NCI-H1105 (cell line): ENCODE results near the gene LY9.

Experiments used
- DNase-seq: peaks from one replicate; lab custom pipeline; 2025; lab: John Stamatoyannopoulos, UW

The LY9 gene

DNA sequence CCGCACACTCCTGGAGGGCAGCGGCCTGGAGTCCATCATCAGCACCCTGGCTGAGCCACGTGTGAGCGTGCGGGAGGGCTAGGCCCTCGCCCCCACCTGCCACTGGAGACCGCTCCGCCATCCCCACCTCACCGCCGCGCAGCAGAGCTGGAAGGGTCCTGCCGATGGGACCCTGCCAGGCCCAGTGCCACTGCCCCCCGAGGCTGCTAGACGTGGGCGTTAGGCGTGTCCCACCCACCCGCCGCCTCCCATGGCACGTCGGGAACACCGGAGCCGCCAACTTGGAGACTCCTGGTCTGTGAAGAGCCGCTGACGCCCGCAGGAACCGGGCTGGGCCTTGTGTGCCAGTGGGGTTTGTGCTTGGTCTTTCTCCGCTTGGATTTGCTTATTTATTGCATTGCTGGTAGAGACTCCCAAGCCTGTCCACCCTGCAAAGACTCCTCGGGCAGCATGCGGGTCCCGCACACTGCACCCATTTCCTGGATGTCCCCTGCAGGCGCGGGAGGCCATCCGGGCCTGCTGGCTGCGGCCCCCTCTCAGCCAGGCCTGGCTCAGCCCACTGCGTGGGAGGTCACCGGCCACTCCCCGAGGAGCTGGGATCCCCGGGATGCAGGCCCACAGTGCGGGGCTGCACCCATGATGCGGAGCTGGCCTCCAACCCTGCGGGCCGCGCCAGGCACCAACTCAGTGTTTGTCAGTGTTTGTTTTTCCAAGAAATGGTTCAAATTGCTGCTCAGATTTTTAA, 6.0 kb downstream of the LY9 start:
- no peak for DNase-seq

DNA sequence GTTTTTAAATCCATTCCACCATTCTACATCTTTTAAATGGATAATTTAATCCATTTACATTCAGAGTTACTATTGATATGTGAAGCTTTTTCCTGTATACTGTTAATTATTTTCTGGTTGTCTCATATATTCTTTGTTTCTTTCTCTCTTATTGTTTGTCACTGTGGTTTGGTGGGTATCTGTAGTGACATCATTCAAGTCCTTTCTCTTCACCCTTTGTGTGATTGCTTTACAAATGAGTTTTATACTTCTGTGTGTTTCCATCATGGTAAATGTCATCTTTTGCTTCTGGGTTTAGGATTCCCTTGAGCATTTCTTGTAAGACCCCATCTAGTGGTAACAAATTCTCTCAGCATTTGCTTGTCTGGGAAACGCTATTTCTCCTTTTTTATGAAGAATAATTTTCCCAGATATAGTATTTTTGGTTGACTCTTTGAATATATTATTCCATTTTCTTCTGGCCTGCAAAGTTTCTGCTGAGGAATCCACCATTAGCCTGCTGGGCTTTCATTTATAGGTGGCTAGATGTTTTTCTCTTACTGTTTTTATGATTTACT, 10.2 kb downstream of the LY9 start:
- DNase-seq = no peak

DNA sequence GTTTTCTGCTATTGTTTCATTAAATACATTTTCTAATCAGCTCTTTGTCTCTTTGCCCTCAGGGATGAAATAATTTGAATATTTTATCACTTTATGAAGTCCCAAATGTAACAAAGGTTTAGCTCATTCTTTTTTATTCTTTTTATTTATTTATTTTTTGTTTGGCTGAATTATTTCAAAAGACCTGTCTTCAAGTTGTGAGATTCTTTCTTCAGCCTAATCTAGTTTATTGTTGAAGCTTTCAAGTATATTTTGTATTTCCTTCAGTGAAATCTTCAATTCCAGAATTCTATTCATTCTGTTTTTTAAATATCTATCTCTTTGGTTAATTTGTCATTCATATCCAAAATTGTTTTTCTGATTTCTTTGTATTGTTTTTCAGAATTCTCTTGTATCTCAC, 10.8 kb downstream of the LY9 start:
- DNase-seq = no peak

DNA sequence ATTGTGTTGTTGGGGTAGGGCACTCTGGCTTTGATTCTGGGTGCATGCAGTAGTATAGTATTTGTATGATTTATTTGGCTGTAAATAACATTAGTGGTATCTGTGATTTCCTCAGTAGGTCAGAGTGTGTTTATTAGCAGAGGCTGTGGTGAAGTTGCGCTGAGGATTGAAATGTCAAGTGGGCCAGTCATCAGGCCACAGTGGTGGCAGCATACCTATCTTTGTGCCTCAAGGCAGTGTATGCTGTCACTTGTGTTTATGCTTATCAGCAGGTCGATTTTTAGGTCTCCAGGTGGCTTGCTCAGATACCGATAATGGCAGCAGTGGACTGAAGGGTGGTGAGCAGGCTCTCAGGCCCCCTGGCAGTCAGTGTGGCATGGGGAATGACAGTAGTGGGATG, 11.3 kb downstream of the LY9 start:
- no peak for DNase-seq

- no peak for DNase-seq
Observed at GRCh38 chr1:160807738-160808137, 11.8 kb downstream of the LY9 start.

DNA sequence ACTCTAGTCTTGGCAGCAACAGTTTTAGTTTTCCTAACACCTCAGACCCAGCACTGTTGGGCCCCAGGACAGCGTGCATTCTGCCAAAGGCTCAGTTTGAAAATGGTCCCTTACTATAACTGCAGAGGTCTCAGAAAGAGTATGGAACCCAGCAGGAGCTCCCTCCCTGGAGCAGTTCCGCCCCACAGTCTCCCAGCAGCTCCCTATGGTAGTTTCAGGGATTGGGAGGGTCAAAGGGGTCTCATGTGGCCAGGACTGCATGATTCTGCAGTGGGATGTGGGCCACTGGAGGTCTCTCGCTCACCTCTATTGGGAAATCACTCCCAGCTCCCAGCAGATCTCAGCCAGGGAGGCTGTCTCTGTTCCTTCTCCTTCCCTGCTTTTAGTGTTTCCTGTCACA, 12.3 kb downstream of the LY9 start:
- no peak for DNase-seq

DNA sequence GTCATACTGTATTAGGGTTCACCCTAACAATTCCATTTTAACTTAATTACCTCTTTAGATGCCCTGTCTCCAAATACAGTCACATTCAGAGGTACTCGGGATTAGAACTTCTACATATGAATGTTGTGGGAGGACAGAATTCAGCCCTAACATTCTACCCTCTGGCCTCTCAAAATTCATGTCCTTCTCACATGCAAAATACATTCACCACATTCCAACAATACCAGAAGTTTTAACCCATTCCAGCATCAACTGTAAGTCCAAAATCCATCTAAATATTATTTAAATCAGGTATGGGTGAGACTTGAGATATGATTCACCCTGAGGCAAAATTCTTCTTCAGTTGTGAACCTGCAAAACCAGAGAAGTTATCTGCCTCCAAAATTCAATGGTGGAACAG, 14.5 kb downstream of the LY9 start:
- DNase-seq = no peak

DNA sequence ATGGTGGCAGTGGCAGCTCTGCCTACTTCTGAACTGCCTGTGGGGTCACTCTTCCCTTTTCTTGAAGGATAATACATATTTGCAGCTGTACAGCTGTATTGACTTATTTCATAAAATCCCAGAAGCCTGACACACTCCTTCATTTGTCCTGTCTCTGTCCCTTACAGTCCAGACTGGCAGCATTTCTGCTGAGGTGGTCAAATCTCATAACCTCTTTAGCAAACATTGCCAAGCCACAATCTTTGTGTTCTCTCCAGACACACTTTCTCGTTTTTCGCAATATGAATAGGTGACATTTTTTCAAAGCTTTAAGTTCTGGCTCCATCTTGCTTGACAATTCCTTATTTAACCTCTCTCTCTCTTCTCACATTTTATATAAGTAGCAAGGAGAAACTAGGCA, 15.2 kb downstream of the LY9 start:
- DNase-seq = no peak

DNA sequence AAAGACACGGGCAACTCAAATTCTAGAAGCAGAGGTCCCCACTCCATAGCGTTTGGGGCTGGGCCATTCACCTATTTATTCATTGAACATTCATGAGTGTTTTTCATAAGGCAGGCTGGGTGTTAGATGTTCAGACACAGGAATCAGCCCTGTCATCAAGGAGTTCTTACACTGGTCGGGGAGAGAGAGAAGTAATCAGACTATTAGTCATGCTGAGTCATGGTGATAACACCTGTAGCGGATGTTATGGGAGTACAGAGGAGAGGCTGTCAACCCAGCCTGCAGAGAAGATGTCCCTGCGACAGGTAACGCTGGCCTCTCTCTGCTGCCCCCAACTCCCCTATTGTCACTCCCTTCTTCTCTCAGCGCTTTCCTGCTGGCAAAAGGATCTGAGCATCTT, 17.2 kb downstream of the LY9 start:
- no peak for DNase-seq

- no peak for DNase-seq
Observed at GRCh38 chr1:160814316-160814715, 18.3 kb downstream of the LY9 start.

GRCh38 chr1:160814856-160815255, 18.9 kb downstream of the LY9 start:
- DNase-seq = no peak

DNA sequence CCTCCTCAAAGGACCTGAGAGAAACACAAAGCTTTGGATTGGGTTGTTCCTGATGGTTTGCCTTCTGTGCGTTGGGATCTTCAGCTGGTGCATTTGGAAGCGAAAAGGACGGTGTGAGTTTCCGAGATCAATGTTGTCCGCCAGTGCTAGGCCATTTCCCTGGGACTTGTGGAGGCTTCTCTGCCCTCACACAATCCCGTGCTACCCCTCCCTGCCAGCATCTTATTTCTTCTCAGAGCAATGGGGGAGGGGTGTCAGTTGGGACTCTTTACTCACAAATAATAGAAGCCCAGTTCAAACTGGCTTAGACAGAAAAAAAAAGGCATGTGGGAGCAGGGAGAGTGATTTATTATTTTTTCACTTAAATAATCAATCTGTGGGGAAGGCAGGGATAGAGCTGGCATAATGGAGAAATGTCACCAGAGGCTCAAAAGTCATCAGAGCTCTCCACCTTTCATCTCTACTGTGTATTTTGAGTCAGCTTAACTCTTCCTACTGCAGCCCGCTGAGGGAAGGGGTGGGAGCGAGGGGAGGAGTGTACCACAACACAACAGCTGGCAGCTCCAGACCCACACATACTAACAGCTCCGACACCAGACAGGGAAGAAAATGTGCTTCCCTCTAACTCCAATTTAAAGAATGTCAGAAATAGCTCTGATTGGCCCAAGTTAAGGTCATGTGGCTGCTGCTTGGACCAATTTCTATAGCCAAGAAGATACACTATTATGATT, 22.4 kb downstream of the LY9 start:
- DNase-seq = no peak

DNA sequence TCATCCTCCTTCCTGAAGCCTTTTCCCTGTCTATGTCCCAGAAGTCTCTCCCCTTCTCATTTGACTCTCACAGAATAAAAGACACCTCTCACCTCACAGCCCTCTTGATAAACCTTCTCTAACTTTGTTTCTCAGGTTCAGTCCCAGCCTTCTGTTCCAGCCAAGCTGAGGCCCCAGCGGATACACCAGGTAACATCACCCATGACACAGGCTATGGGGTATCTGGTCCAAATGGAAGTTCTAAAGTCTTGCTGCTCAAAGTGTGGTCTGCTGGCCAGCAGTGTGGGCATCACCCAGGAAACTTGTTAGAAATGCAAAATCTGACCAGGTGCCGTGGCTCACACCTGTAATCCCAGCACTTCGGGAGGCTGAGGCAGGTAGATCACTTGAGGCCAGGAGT, 23.2 kb downstream of the LY9 start:
- DNase-seq = no peak

DNA sequence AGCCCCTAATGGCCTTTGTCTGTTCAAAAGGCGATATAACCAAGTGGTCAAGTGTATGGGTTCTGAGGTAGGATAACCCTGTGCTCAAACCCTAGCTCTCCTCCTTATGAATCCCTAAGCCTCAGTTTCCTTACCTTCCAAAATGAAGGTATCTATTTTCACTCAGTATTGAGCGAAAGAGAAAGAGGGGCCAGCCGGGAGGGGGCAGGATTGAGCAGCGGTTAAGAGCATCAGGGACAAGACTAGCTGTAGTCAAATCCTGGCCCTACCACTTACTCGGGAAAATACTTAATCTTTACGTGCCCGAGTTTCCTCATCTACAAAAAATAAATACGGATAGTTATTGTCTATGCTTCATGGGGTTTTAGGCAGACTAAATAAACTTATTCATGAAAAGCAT, 25.7 kb downstream of the LY9 start:
- DNase-seq = no peak

DNA sequence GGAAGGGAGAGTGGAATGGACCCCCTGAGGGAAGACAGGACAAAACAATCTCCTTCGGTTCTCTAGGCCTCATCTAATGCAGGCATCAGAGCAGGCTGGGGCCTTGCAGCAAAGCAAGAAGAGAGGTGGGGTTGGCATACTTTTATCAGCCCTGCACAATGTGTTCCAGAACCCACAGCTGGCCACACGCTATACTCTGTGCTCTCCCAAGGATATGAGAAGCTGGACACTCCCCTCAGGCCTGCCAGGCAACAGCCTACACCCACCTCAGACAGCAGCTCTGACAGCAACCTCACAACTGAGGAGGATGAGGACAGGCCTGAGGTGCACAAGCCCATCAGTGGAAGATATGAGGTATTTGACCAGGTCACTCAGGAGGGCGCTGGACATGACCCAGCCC, 27.3 kb downstream of the LY9 start:
- no peak for DNase-seq

- no peak for DNase-seq
Observed at GRCh38 chr1:160826546-160826945, 30.6 kb downstream of the LY9 start.

GRCh38 chr1:160827418-160827817, 31.4 kb downstream of the LY9 start:
- no peak for DNase-seq

DNA sequence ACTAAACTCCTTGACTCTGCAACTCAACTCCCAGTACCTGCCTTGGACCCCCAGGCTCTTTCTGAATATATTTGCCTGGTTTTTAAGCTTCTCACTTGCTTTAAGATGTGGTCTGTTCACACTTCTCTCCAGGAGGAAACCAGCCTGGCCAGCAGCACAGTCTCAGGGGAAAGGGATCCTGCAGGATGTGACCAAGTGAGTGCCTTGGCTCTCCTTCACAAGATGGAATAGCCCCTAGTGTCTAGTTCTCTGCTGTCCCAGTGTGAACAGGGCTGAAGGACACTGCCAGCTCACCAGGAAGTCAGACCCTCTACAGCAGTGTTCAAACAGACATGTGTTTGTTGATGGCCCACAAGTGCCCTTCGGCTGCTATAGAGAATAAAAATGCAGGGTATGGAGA, 33.8 kb downstream of the LY9 start:
- DNase-seq = no peak

- DNase-seq = peak; percentile 15
Observed at GRCh38 chr1:160830321-160831153, 34.6 kb downstream of the LY9 start.

DNA sequence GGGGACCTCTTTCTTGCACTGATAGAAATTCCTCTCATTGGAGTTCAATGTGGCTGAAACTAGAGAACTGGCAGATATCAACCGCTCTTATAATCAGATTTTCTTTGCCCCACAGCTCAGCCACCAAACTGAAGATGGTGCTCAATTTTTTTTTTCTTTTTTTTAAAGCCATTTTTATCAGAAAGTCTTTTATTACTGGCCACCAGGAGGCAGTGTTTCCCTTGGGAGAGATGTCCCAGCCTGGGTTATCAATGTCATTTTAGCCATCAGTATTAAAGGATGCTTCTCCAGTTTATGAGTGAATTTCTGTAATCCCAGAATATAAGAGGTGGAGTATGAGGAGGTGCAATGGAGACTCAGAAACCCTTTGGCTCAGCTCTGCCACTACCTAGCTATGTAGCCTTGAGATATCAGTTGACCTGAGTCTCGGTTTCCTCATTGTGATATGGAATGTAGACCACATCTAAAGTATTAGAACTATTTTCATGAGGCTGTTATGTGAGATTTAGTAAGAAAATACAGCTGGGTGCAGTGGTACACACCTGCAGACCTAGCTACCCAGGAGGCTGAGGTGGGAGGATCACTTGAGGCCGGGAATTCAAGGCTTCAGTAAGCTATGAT, 39.1 kb downstream of the LY9 start:
- peak; percentile 51 for DNase-seq

DNA sequence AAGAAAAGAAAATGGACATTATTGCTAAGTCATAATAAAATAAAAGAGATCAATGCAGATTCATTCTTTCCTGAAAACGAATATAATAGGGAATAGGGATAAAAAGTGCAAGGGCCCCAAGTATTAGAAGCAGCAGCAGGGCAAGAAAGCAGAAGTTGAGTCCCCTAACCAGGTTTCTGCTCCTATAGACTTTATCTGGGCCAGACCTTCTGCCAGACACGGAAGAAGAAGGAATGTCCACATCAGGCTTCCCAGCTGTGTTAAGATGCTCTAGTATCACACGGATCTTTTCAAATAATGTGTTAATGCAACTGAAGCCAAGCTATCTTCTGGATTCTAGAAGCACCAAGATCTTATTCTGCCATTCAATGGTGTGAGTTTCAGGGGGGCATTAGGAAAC, 39.8 kb downstream of the LY9 start:
- DNase-seq = no peak

GRCh38 chr1:160836561-160836960, 40.6 kb downstream of the LY9 start:
- DNase-seq = no peak
